Endodermal cell (in vitro differentiated cells): ENCODE results near the gene NDRG2. TPM values are rescaled to one million over a fixed set of nuclear protein-coding genes. Genes with fewer than 3 reads are reported as not detected.

Source experiments
- DNase-seq: peaks from one replicate; pipeline ENCODE4 v3.0.0-alpha.2; 2017
- H3K27ac ChIP-seq: 2 replicates; pipeline ENCODE4 v1.5.1; 2013; ENCODE audit warnings: mild to moderate bottlenecking, low read depth, low read length, moderate library complexity
- H3K27me3 ChIP-seq: 2 replicates; pipeline ENCODE4 v1.6.1; 2013; ENCODE audit warnings: mild to moderate bottlenecking, low read length, moderate library complexity; ENCODE audit not compliant: insufficient read depth, control insufficient read depth, poor library complexity, severe bottlenecking
- H3K36me3 ChIP-seq: 2 replicates; pipeline ENCODE4 v1.7.0; 2013; ENCODE audit warnings: mild to moderate bottlenecking, low read length, moderate library complexity; ENCODE audit not compliant: control insufficient read depth, insufficient read depth
- H3K4me1 ChIP-seq: one replicate; pipeline ENCODE4 v1.7.0; 2013; ENCODE audit warnings: low read length; ENCODE audit not compliant: control insufficient read depth, insufficient read depth
- H3K4me3 ChIP-seq: 2 replicates; pipeline ENCODE4 v1.5.1; 2013; ENCODE audit warnings: mild to moderate bottlenecking, low read length, moderate library complexity
- H3K9ac ChIP-seq: 2 replicates; pipeline ENCODE4 v1.6.1; 2013; ENCODE audit warnings: mild to moderate bottlenecking, low read length, moderate library complexity; ENCODE audit not compliant: poor library complexity, severe bottlenecking; ENCODE audit errors: extremely low read depth
- H3K9me3 ChIP-seq: 2 replicates; pipeline ENCODE4 v1.6.1; 2013; ENCODE audit warnings: mild to moderate bottlenecking, low read length, moderate library complexity; ENCODE audit not compliant: control insufficient read depth
- H3K27ac Mint-ChIP-seq: 2 replicates; pipeline ENCODE4 v1.8.0; 2020; ENCODE audit warnings: mixed read lengths
- H3K27me3 Mint-ChIP-seq: 2 replicates; pipeline ENCODE4 v1.8.0; 2021; ENCODE audit warnings: mild to moderate bottlenecking, mixed read lengths; ENCODE audit not compliant: insufficient read depth
- H3K36me3 Mint-ChIP-seq: 2 replicates; pipeline ENCODE4 v1.8.0; 2020; ENCODE audit warnings: low read depth, mixed read lengths
- H3K4me1 Mint-ChIP-seq: 2 replicates; pipeline ENCODE4 v1.8.0; 2020; ENCODE audit warnings: mixed read lengths
- H3K4me3 Mint-ChIP-seq: 2 replicates; pipeline ENCODE4 v1.8.0; 2020; ENCODE audit warnings: mild to moderate bottlenecking, moderate library complexity, mixed read lengths
- H3K9me3 Mint-ChIP-seq: 2 replicates; pipeline ENCODE4 v1.8.0; 2020; ENCODE audit warnings: mild to moderate bottlenecking, mixed read lengths
- WGBS, 2 experiments: methylation state at CpG; one replicate each; pipeline versions ENCODE4 v1.1.5 to v1.1.7; 2013; ENCODE audit warnings: missing lambda C conversion rate in 2 of 2, mixed read lengths in 1 of 2; ENCODE audit not compliant: insufficient coverage in 1 of 2, insufficient read length in 1 of 2; 5-methylcytosine and 5-hydroxymethylcytosine counted together
- total RNA-seq, 2 donors: library from RNA; stranded (reverse); fragmentation: NEBNext Ultra II Directional in 1 of 2; extraction: Animal tissue kit (Norgen Biotek cat#: 25700) in 1 of 2; gene quantifications; 2 replicates in 1 of 2; 3 replicates in 1 of 2; pipeline ENCODE4 v1.2.1, GENCODE V29; 2021
- TF ChIP-seq, protein P1 (sequence below): fragments of 200-600 bp; sonication (generic); conservative IDR thresholded peaks from 2 replicates; pipeline ENCODE4 v1.5.0; 2021; ENCODE audit warnings: antibody characterized with exemption, mild to moderate bottlenecking

Gene NDRG2
- total RNA-seq, 2 donors from 2014 or later, result 46.3 to 52.8 TPM

DNA sequence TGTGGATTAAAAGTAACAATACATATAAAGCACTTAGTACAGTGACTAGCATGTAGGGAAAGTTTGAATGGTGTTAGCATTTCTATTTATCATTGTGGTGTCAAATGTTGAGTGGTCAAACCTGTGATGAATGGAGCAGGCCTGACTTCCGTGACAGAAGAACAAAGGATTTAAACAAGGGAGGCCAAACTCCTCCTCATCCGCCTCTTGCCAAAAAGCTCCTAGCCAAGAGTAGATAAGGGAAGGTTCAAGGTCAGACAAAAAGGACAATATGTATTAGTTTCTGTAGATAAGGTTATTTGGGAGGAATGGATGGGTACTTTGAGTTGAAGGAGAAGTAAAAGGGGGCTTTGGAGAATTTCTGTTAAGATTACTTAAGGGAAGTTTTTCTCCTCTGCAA is 23.8 kb upstream of the NDRG2 start:
- Histone ChIP-seq H3K27ac (no peak overlapping the region), H3K4me1 (no peaks in the 10 kb centered on the region), H3K27me3 (peaks cover under 1% of the 10 kb centered on the region), H3K9ac (no peak overlapping the region), H3K36me3 (no peaks in the 10 kb centered on the region), H3K9me3 (no peaks in the 10 kb centered on the region), H3K4me3 (no peak overlapping the region)
- Mint-ChIP-seq H3K9me3 (no peaks in the 10 kb centered on the region), H3K4me3 (no peak overlapping the region), H3K36me3 (no peaks in the 10 kb centered on the region), H3K27me3 (peaks cover 10% of the 10 kb centered on the region), H3K4me1 (peaks cover 5% of the 10 kb centered on the region), H3K27ac (no peak overlapping the region)
- WGBS, 2 experiments, result 67 to 88% methylated on average over 1 to 2 of the region's 2 CpGs
- no peak for DNase-seq
- TF ChIP-seq, protein P1, sequence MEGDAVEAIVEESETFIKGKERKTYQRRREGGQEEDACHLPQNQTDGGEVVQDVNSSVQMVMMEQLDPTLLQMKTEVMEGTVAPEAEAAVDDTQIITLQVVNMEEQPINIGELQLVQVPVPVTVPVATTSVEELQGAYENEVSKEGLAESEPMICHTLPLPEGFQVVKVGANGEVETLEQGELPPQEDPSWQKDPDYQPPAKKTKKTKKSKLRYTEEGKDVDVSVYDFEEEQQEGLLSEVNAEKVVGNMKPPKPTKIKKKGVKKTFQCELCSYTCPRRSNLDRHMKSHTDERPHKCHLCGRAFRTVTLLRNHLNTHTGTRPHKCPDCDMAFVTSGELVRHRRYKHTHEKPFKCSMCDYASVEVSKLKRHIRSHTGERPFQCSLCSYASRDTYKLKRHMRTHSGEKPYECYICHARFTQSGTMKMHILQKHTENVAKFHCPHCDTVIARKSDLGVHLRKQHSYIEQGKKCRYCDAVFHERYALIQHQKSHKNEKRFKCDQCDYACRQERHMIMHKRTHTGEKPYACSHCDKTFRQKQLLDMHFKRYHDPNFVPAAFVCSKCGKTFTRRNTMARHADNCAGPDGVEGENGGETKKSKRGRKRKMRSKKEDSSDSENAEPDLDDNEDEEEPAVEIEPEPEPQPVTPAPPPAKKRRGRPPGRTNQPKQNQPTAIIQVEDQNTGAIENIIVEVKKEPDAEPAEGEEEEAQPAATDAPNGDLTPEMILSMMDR, result no peak

DNA sequence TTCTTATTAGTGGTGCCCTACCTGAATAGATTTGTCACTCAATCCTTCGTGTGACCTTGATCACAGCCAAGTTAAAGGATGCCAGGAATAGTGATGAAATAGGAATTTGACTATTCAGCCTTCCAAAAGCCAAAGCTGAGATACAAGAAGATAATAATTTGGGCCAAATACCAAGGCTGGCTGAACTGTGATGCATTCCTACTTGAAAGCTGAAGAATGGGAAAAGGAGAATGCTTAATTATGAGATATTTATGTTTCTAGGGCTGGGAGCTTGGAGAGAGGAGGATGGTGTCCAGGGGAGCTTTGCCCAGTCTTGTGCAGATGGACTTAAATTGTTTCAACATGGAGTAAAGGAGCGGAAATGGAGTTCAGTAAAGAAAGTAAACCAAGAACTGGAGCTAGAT is 22.5 kb upstream of the NDRG2 start:
- H3K36me3 ChIP-seq, result no peaks in the 10 kb centered on the region
- TF ChIP-seq, protein P1, result no peak
- H3K9ac ChIP-seq, result no peak overlapping the region
- peaks cover 5% of the 10 kb centered on the region for H3K4me1 Mint-ChIP-seq
- H3K27me3 Mint-ChIP-seq, result peaks cover 23% of the 10 kb centered on the region
- no peak overlapping the region for H3K27ac ChIP-seq
- no peaks in the 10 kb centered on the region for H3K9me3 ChIP-seq
- H3K4me3 Mint-ChIP-seq, result no peak overlapping the region
- no peak overlapping the region for H3K27ac Mint-ChIP-seq
- DNase-seq, result no peak
- H3K4me1 ChIP-seq, result no peaks in the 10 kb centered on the region
- H3K27me3 ChIP-seq, result peaks cover 8% of the 10 kb centered on the region
- 96 to 97% methylated on average over 2 of the region's 2 CpGs for WGBS, 2 experiments
- H3K36me3 Mint-ChIP-seq, result no peaks in the 10 kb centered on the region
- no peaks in the 10 kb centered on the region for H3K9me3 Mint-ChIP-seq
- H3K4me3 ChIP-seq, result no peak overlapping the region

DNA sequence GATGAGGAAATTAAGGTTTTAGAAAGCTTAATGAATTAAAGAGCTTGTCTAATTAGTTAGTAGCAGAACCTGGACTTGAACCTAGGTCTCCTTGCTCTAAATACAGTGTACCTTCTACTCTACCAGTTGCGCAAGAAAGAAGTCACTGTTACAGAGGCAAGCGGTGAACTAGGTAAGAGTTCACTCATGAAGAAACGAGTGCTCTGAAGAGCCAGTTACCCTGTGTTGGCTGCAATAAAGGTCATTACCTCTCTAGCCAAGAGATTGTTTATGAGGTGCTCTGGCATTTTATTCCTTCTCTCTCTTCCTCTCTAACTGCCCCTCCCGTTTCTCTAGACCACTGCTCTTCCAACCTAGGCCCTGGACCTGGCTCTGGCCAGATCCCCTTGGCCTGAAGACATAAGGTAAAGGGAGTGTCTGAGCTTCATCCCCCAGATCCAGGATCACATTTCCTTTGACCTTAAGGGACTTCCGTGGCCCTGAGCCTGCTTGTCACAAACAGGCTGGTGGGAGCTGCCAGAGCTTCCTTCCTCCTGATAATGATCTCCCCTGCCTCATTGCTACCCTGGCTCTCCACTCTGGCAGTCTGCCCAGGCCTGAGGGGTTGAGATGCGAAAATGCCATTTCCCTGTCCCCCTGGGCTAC is 19.2 kb upstream of the NDRG2 start:
- Mint-ChIP-seq H3K27me3 (peaks cover 25% of the 10 kb centered on the region), H3K27ac (no peak overlapping the region), H3K4me3 (no peak overlapping the region), H3K36me3 (no peaks in the 10 kb centered on the region), H3K9me3 (no peaks in the 10 kb centered on the region), H3K4me1 (peaks cover 21% of the 10 kb centered on the region)
- Histone ChIP-seq H3K27ac (no peak overlapping the region), H3K27me3 (peaks cover 8% of the 10 kb centered on the region), H3K36me3 (no peaks in the 10 kb centered on the region), H3K4me1 (peaks cover 4% of the 10 kb centered on the region), H3K9me3 (no peaks in the 10 kb centered on the region), H3K4me3 (no peak overlapping the region), H3K9ac (no peak overlapping the region)
- DNase-seq, result no peak
- TF ChIP-seq, protein P1, result no peak
- 89 to 90% methylated on average over 3 to 6 of the region's 6 CpGs for WGBS, 2 experiments
